Activated CD4-positive, alpha-beta T cell treated with anti-CD3 and anti-CD28 coated beads, Interleukin-2, amount 50 U/mL, for 16 hours (primary cell): ENCODE results near the gene GALNS.

Experiments used
- DNase-seq: peaks from one replicate; pipeline ENCODE4 v3.0.0-alpha.2; 2020

GALNS gene

GRCh38 chr16:88888461-88889387 lies 32.0 kb upstream of the GALNS start:
- no peak for DNase-seq

DNA sequence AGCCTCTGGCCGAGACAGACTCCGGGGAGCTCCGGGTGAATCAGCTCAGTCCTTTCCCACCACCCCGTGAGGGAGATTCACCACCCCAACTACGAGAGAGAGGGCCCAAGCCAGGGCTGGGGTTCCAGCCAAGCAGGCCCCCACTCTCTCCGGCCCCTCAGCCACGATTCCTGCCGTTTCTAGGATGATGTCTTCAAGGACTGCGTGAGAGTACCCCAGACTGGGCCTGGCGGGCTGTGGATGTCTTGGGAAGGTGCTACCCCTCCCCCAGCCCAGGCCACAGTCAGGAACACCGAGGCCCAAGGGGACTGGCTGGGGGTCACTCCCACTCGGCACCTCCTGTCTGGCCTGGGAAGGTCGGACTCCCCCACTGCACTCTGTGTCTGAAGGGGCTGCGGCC lies 31.3 kb upstream of the GALNS start:
- DNase-seq: no peak

DNA sequence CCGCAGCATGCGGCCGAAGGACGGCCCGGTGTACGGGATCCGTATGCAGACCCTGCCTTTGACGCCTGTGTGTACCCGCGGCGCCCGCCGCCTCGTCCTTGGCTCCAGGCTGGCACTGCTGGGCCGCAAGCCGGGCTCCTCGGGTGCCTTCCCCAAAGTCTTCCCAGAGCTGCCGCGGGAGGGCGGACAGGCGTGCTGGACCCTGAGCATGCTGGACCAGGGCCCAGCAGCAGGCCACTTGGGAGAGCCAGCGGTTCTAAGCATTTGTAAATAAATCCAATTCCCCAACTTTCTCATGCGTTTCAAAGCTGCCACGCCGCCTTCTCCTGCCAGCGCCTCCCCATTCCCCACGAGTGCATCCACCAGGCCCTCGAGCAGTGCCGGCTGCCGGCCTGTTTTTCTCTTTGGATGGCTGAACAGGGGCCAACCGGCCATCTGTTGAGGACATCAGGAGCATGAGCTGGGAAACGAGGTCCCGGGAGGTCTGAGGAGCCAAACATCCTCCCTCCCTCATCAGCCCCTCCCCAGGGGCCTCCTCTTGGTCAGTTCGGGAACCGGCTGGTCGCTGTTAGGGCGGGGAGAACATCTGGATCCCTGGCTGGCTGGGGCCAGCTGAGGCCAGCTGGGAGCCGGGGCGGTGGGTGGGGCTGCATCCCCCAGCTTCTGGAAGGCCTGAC lies 30.2 kb upstream of the GALNS start:
- no peak for DNase-seq

- DNase-seq: no peak
Measured at GRCh38 chr16:88886420-88886844, 29.7 kb upstream of the GALNS start.

DNA sequence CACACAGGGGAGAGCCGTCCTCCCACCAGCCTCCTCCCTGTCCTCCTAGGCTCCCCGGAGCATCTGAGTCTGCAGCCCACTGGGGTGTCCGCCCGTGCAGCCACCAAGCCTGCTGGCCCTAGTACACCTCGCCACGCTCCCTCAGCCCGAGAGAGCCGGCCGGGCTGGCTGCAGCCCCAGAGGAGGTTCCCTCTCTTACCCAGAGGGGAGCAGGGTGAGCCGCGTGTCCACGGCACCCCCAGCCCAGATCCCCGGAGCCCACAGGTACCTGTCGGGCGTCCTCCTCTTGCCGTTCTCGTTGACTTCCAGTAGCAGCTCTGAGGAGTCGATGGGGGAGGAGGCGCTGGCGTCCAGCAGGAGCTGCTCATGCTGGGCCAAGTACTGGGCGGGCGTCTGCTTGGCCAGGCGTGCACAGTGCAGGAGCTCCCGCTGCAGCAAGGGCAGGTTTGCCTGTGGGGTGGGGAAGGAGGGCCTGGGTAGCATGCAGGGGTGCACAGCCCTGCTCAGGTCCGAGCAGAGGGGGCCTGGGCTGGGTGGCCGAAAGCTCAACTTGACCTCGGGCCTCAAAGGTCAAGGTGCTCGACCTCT lies 29.0 kb upstream of the GALNS start:
- no peak for DNase-seq

DNA sequence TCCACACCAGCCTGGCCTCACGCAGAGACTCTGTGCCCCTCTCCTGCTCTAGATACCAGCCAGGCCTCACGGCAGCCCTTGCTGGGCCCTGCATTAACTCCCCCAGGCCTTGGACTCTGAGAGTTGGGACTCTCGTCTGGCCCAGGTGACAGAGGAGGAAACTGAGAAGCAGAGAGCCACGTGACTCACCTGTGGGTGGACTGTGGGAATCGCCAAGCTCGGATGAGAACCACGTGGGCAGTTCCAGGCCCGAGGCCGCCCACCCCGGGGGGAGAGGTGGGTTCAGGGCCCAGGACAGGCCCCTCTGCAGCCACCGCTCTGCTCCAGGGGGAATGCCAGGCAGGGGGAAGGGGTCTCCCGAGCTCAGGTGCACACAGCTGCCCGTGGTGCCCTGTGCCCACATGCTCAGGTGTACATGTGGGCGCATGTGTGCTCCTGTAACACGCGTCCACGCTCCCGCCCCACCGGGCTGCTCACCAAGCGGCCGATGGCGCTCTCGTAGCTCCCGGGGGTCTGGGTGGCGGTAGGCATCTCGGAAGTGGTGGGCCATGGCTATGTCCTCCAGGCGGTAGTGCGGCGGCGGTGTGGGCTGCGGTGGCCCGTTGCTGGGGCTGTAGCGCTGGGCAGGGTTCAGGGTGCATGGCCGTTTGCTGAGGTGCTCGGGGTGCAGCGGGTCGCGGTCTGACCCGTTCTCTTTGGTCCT lies 28.0 kb upstream of the GALNS start:
- DNase-seq: no peak

GRCh38 chr16:88883946-88884345 lies 27.2 kb upstream of the GALNS start:
- DNase-seq: no peak

GRCh38 chr16:88883117-88883895 lies 26.6 kb upstream of the GALNS start:
- DNase-seq: no peak

DNA sequence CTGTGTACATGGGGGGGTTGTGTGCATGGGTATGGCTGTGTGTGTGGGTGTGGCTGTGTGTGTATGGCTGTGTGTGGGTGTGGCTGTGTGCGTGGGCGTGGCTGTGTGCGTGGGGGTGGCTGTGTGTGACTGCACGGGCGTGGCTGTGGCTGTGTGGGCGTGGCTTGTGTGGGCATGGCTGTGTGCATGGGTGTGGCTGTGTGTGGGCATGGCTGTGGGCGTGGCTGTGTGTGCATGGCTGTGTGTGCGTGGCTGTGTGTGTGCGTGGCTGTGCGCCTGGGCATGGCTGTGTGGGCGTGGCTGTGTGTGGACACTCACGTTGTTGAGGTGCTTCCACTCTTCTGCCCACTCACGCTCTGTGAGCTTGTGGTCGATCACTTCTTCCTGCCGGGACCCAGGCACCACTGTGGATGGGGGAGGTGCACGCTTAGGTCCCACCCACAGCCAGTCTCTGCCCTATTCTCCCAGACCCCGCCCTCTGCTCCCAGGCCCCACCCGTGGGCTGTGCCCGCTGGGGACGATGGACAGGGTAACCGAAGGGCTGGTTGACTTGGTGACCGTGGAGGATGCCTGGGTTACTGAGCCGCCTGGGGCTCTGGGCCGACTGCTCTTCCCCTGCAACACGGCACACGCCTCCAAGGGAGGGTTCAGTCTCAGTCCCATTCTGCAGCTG lies 25.7 kb upstream of the GALNS start:
- DNase-seq: no peak

- DNase-seq: no peak
Measured at GRCh38 chr16:88881675-88882357, 25.1 kb upstream of the GALNS start.

DNA sequence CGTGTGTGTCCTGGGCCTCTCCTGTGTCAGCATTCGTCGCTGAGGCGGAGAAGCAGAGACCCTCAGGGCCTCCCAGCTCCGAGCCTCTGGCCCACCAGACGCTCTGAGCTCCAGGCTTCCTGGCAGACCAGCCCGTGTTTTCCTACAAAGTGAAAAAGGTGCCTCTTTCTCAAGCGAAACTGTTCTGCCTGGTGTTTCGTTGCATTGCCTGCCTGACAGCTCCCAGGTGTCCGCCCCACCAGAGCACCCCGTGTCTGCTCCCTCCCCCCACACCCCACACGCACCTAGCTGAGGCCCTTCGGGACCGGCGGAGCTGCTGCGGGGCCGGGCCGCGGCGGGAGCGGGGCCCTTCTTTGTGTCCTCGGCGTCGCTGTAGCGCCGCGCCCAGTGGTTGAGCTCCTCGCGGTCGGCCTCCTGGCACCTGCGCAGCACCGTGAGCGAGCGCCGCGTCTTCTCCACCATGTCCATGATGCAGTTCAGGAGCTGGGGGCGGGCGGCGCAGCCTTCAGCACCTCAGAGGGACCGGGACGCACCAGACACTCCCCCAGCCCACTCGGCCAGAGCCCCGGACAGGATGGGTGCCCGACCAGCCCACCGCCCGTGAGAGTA lies 24.4 kb upstream of the GALNS start:
- DNase-seq: no peak

GRCh38 chr16:88880226-88881006 lies 23.7 kb upstream of the GALNS start:
- DNase-seq: no peak

DNA sequence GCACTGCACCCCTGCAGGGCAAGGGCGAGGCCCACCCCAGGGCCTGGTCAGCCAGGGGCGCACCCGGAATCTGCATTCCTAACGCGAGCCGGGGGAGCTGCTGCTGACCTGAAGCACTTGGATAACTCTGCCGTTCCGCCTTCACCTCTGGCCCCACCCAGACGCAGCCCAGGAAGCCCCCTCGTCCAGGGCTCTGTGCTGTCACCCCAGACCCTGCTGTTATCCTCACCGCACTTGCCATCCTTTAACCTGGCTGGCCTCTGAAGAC lies 23.0 kb upstream of the GALNS start:
- DNase-seq: no peak

DNA sequence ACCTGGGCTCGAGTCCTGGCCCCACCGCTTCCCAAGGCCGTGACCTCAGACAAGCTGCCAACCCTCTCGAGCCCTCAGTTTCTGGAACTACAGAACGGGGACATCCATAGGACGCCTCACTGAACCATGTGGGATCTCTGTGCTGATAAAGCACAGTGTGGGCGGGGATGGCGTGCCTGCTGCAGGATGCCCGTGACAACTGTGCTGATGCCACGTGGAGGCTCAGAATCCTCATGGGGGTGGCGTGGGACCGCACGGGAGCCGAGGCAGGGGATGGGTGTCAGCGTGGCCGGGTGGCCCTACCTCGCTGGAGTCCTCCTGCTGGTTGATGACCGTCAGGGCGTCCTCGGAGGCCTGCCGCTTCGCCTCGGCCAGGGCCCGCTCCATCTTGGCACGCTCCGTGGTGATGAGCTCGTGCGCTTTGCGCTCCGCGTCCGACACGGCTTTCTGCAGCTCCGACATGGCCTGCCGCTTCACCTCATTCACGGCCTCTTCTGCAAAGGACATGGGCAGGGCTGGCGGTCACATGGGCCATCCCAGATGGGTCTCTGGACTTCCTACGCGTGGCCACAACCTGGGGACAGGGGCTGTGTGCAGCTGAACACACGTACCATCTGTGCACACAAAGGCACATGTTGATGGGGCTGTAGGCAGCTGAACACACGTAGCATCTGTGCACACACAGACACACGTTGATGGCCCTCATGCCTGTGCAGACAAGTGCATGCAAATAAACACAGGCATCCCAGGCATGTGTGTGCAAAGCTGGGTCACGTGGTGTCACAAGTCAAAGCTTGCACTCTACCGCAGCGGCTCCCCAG lies 22.4 kb upstream of the GALNS start:
- DNase-seq: no peak

DNA sequence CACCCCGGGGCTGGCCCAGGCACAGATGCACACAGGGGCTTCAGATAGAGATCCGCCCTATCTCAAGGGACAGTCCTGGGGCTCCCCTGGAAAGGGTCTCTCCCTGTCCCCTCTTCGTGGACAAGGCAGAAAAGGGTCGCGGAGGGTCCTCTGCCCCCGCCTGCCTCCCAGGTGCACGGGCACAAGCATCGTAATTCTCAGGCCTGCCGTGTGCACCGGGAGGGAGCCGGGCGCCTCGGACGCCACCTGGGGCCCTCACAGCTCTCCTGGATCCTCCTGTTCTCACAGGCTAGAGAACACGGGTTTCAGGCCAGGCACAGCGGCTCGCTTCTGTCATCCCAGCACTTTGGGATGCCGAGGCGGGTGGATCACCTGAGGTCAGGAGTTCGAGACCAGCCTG lies 21.6 kb upstream of the GALNS start:
- no peak for DNase-seq

DNA sequence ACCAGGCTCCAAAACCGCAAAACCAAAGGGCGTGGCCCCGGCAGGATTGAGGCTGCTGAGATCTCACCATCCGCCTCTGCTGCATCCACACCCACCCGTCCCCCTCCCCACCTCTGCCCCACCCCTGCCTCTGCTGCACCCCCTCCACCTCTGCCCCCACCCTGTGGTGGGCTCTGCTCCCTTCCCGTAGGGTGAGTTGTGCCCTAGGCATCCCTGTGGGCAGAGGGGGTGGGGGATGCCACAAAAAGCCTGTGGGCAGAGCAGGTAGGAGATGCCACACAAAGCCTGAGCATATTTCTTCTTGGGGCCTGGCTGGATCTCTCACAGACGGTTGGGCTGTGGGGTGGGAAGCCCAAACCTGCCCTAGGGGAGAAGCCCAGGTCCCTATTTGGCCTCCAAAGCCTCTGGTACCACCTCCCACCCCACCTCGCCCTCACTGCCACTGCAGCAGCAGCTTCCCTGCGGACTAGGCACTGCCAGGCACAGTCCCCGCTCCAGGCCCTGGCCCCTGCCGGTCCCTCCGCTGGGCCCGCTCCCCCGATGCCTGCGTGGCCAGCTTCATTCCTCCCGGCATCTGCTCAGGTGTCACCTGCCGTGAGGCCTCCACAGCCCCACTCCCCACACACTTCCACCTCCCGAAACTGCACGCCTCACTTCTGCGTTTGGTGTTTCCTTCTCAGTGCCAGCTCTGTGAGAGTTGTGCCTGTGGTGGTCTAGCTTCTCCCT lies 21.0 kb upstream of the GALNS start:
- no peak for DNase-seq

- no peak for DNase-seq
Measured at GRCh38 chr16:88876942-88877526, 20.3 kb upstream of the GALNS start.

GRCh38 chr16:88875703-88876234 lies 19.0 kb upstream of the GALNS start:
- no peak for DNase-seq
